ENCODE data around the gene SPATA32. TPM values are rescaled to one million over a fixed set of nuclear protein-coding genes. Genes with fewer than 3 reads are reported as not detected.

Gene SPATA32
- total RNA-seq, 1 donor, result 0.10 TPM

GRCh38 chr17:45299361-45299760 is 37.5 kb upstream of the SPATA32 start:
- H3K4me3 ChIP-seq (ENCODE audit: low read length), result no peak overlapping the region
- H3K4me1 ChIP-seq (ENCODE audit: insufficient read depth, low read length), result peaks cover 93% of the 10 kb centered on the region
- H3K9me3 ChIP-seq (ENCODE audit: low read depth, low read length), result no peaks in the 10 kb centered on the region
- no peaks in the 10 kb centered on the region for H3K27me3 ChIP-seq (ENCODE audit: insufficient read depth, low read length)

- no peaks in the 10 kb centered on the region for H3K27me3 ChIP-seq (ENCODE audit: insufficient read depth, low read length)
- no peak overlapping the region for H3K4me3 ChIP-seq (ENCODE audit: low read length)
- H3K4me1 ChIP-seq (ENCODE audit: insufficient read depth, low read length), result peaks cover 95% of the 10 kb centered on the region
- H3K9me3 ChIP-seq (ENCODE audit: low read depth, low read length), result no peaks in the 10 kb centered on the region
Observed at GRCh38 chr17:45298546-45299285, 36.8 kb upstream of the SPATA32 start.

- Histone ChIP-seq H3K27me3 (ENCODE audit: insufficient read depth, low read length) (no peaks in the 10 kb centered on the region), H3K4me1 (ENCODE audit: insufficient read depth, low read length) (peaks cover 95% of the 10 kb centered on the region), H3K9me3 (ENCODE audit: low read depth, low read length) (no peaks in the 10 kb centered on the region), H3K4me3 (ENCODE audit: low read length) (no peak overlapping the region)
Observed at GRCh38 chr17:45296833-45297124, 34.9 kb upstream of the SPATA32 start.

GRCh38 chr17:45296003-45296832 is 34.3 kb upstream of the SPATA32 start:
- no peaks in the 10 kb centered on the region for H3K9me3 ChIP-seq (ENCODE audit: low read depth, low read length)
- H3K4me1 ChIP-seq (ENCODE audit: insufficient read depth, low read length), result peaks cover 97% of the 10 kb centered on the region
- H3K27me3 ChIP-seq (ENCODE audit: insufficient read depth, low read length), result no peaks in the 10 kb centered on the region
- no peak overlapping the region for H3K4me3 ChIP-seq (ENCODE audit: low read length)

GRCh38 chr17:45294506-45294905 is 32.6 kb upstream of the SPATA32 start:
- Histone ChIP-seq H3K9me3 (ENCODE audit: low read depth, low read length) (no peaks in the 10 kb centered on the region), H3K4me3 (ENCODE audit: low read length) (no peak overlapping the region), H3K4me1 (ENCODE audit: insufficient read depth, low read length) (peaks cover 96% of the 10 kb centered on the region), H3K27me3 (ENCODE audit: insufficient read depth, low read length) (no peaks in the 10 kb centered on the region)

- H3K4me3 ChIP-seq (ENCODE audit: low read length), result no peak overlapping the region
- no peaks in the 10 kb centered on the region for H3K27me3 ChIP-seq (ENCODE audit: insufficient read depth, low read length)
- H3K4me1 ChIP-seq (ENCODE audit: insufficient read depth, low read length), result peaks cover 87% of the 10 kb centered on the region
- no peaks in the 10 kb centered on the region for H3K9me3 ChIP-seq (ENCODE audit: low read depth, low read length)
Observed at GRCh38 chr17:45293413-45294211, 31.7 kb upstream of the SPATA32 start.

- Histone ChIP-seq H3K9me3 (ENCODE audit: low read depth, low read length) (no peaks in the 10 kb centered on the region), H3K4me1 (ENCODE audit: insufficient read depth, low read length) (peaks cover 83% of the 10 kb centered on the region), H3K4me3 (ENCODE audit: low read length) (no peak overlapping the region)
Observed at GRCh38 chr17:45292696-45293412, 31.0 kb upstream of the SPATA32 start.

GRCh38 chr17:45291171-45291805 is 29.4 kb upstream of the SPATA32 start:
- Histone ChIP-seq H3K27me3 (ENCODE audit: insufficient read depth, low read length) (no peaks in the 10 kb centered on the region), H3K4me1 (ENCODE audit: insufficient read depth, low read length) (peaks cover 67% of the 10 kb centered on the region), H3K4me3 (ENCODE audit: low read length) (no peak overlapping the region), H3K9me3 (ENCODE audit: low read depth, low read length) (no peaks in the 10 kb centered on the region)

More at GRCh38 chr17:45292696-45293412, 31.0 kb upstream of the SPATA32 start:
- no peaks in the 10 kb centered on the region for H3K27me3 ChIP-seq (ENCODE audit: insufficient read depth, low read length)

- Histone ChIP-seq H3K4me3 (ENCODE audit: low read length) (no peak overlapping the region), H3K27me3 (ENCODE audit: insufficient read depth, low read length) (no peaks in the 10 kb centered on the region), H3K4me1 (ENCODE audit: insufficient read depth, low read length) (peaks cover 58% of the 10 kb centered on the region), H3K9me3 (ENCODE audit: low read depth, low read length) (no peaks in the 10 kb centered on the region)
Observed at GRCh38 chr17:45290269-45290765, 28.4 kb upstream of the SPATA32 start.

- peaks cover 50% of the 10 kb centered on the region for H3K4me1 ChIP-seq (ENCODE audit: insufficient read depth, low read length)
Observed at GRCh38 chr17:45289301-45290268, 27.7 kb upstream of the SPATA32 start.

GRCh38 chr17:45288825-45289224 is 26.9 kb upstream of the SPATA32 start:
- H3K27me3 ChIP-seq (ENCODE audit: insufficient read depth, low read length), result no peaks in the 10 kb centered on the region
- peaks cover 43% of the 10 kb centered on the region for H3K4me1 ChIP-seq (ENCODE audit: insufficient read depth, low read length)
- H3K9me3 ChIP-seq (ENCODE audit: low read depth, low read length), result no peaks in the 10 kb centered on the region
- no peak overlapping the region for H3K4me3 ChIP-seq (ENCODE audit: low read length)

More at GRCh38 chr17:45289301-45290268, 27.7 kb upstream of the SPATA32 start:
- Histone ChIP-seq H3K27me3 (ENCODE audit: insufficient read depth, low read length) (no peaks in the 10 kb centered on the region), H3K9me3 (ENCODE audit: low read depth, low read length) (no peaks in the 10 kb centered on the region), H3K4me3 (ENCODE audit: low read length) (no peak overlapping the region)

GRCh38 chr17:45287526-45288500 is 25.9 kb upstream of the SPATA32 start:
- Histone ChIP-seq H3K4me1 (ENCODE audit: insufficient read depth, low read length) (peaks cover 33% of the 10 kb centered on the region), H3K27me3 (ENCODE audit: insufficient read depth, low read length) (no peaks in the 10 kb centered on the region), H3K4me3 (ENCODE audit: low read length) (no peak overlapping the region), H3K9me3 (ENCODE audit: low read depth, low read length) (no peaks in the 10 kb centered on the region)
